GM12878 (cell line): ENCODE measurements around the gene TMC8. TPM values are rescaled to one million over a fixed set of nuclear protein-coding genes. Genes with fewer than 3 reads are reported as not detected.
A peak's percentile ranks its signal among the peaks of the same experiment; 100 is the strongest.

ENCODE experiments used
- ATF2 ChIP-seq: IDR thresholded peaks from 2 replicates; pipeline ENCODE4 v1.6.1; 2012; ENCODE audit warnings: low read length, inconsistent platforms
- BACH1 ChIP-seq: fragments of 450-650 bp; IDR thresholded peaks from 2 replicates; pipeline ENCODE4 v1.6.1; 2017; ENCODE audit warnings: mild to moderate bottlenecking, borderline replicate concordance
- CTCF ChIP-seq, 3 experiments: IDR thresholded peaks in 2 of 3; conservative IDR thresholded peaks in 1 of 3; 2 replicates each; pipeline ENCODE4 v1.5.1; 2011; ENCODE audit warnings: low read depth in 3 of 3, low read length in 3 of 3, mild to moderate bottlenecking in 3 of 3, control low read depth in 2 of 3, moderate library complexity in 2 of 3, inconsistent platforms in 1 of 3, mixed read lengths in 1 of 3; ENCODE audit not compliant: control insufficient read depth in 2 of 3, insufficient read depth in 1 of 3; ENCODE audit errors: extremely low read depth in 1 of 3
- EZH2 ChIP-seq: IDR thresholded peaks from 2 replicates; pipeline ENCODE4 v1.6.1; 2012; ENCODE audit warnings: low read depth, mild to moderate bottlenecking, control low read depth, inconsistent platforms, low read length, borderline replicate concordance; ENCODE audit not compliant: control insufficient read depth
- FOXM1 ChIP-seq: IDR thresholded peaks from 2 replicates; pipeline ENCODE4 v1.6.1; 2012; ENCODE audit warnings: low read depth, mild to moderate bottlenecking, inconsistent platforms, low read length, moderate library complexity
- HCFC1 ChIP-seq: fragments of 150-350 bp; IDR thresholded peaks from 2 replicates; pipeline ENCODE4 v1.6.1; 2014; ENCODE audit warnings: low read length
- IRF4 ChIP-seq: IDR thresholded peaks from 2 replicates; pipeline ENCODE4 v1.6.1; 2011; ENCODE audit warnings: low read depth, low read length
- LARP7 ChIP-seq: fragments of 450-650 bp; IDR thresholded peaks from 2 replicates; pipeline ENCODE4 v1.6.1; 2017; ENCODE audit warnings: mild to moderate bottlenecking
- MEF2A ChIP-seq: IDR thresholded peaks from 2 replicates; pipeline ENCODE4 v1.6.1; 2011; ENCODE audit warnings: low read depth, mild to moderate bottlenecking, low read length, moderate library complexity; ENCODE audit not compliant: insufficient read depth
- RELA ChIP-seq: fragments of 450-650 bp; IDR thresholded peaks from 2 replicates; pipeline ENCODE4 v1.8.0; 2014; ENCODE audit warnings: borderline replicate concordance; ENCODE audit not compliant: partially characterized antibody
- SREBF1 ChIP-seq: IDR thresholded peaks from 2 replicates; pipeline ENCODE4 v1.6.1; 2012; ENCODE audit warnings: mild to moderate bottlenecking, low read length
- SREBF2 ChIP-seq: IDR thresholded peaks from 2 replicates; pipeline ENCODE4 v1.6.1; 2012; ENCODE audit warnings: mild to moderate bottlenecking, low read length
- USF2 ChIP-seq: IDR thresholded peaks from 2 replicates; pipeline ENCODE4 v1.6.1; 2011; ENCODE audit warnings: low read depth, low read length, improper control_type of control experiment, borderline replicate concordance
- WRNIP1 ChIP-seq: IDR thresholded peaks from 2 replicates; pipeline ENCODE4 v1.6.1; 2011; ENCODE audit warnings: low read depth, low read length, improper control_type of control experiment, borderline replicate concordance
- polyA plus RNA-seq, 11 experiments: library from polyadenylated mRNA; depleted of rRNA in 4 of 11; unstranded in 6 of 11; stranded (reverse) in 5 of 11; fragments of >200 nt; fragmentation: Nextera tagmentation in 4 of 11; fragmentation: Illumina TruSeq in 1 of 11; extraction: Ambion mirVana in 4 of 11; extraction: Trizol in 1 of 11; gene quantifications; 1 replicate in 1 of 11; 2 replicates in 10 of 11; pipeline versions ENCODE4 v1.2.1 to v1.2.3, GENCODE V29; 2011 to 2016; ENCODE audit warnings: inconsistent platforms in 2 of 11, missing spikeins in 2 of 11, low read depth in 1 of 11
- total RNA-seq, 4 experiments: library from RNA; depleted of rRNA in 3 of 4; stranded (reverse); fragments of >200 nt in 3 of 4; fragmentation: Illumina TruSeq in 1 of 4; extraction: Trizol in 1 of 4; gene quantifications; 2 replicates each; pipeline versions ENCODE4 v1.2.1 to v1.2.3, GENCODE V29; 2013 to 2021
- TF ChIP-seq, protein P1 (sequence below): fragments of 150-350 bp; IDR thresholded peaks from 2 replicates; pipeline ENCODE4 v1.6.1; 2016; ENCODE audit warnings: low read depth, low read length
- TF ChIP-seq, protein P2 (sequence below): IDR thresholded peaks from 2 replicates; pipeline ENCODE4 v1.6.1; 2011; ENCODE audit warnings: mild to moderate bottlenecking, low read depth, low read length, moderate library complexity; ENCODE audit not compliant: insufficient replicate concordance
- TF ChIP-seq, protein P3 (sequence below): fragments of 450-650 bp; formaldehyde crosslinking; IDR thresholded peaks from 2 replicates; pipeline ENCODE4 v1.4.0; 2020; ENCODE audit warnings: mild to moderate bottlenecking, moderate library complexity

Gene TMC8
- total and polyA plus RNA-seq, 10 of the 15 experiments (the other 5 are each of a cell fraction or from before 2014, with no cell fraction given) = 2.7 to 128 (median 40.0) TPM

GRCh38 chr17:78132084-78132676 lies 1.6 kb downstream of the TMC8 start (continued):
- TF ChIP-seq, protein P1, sequence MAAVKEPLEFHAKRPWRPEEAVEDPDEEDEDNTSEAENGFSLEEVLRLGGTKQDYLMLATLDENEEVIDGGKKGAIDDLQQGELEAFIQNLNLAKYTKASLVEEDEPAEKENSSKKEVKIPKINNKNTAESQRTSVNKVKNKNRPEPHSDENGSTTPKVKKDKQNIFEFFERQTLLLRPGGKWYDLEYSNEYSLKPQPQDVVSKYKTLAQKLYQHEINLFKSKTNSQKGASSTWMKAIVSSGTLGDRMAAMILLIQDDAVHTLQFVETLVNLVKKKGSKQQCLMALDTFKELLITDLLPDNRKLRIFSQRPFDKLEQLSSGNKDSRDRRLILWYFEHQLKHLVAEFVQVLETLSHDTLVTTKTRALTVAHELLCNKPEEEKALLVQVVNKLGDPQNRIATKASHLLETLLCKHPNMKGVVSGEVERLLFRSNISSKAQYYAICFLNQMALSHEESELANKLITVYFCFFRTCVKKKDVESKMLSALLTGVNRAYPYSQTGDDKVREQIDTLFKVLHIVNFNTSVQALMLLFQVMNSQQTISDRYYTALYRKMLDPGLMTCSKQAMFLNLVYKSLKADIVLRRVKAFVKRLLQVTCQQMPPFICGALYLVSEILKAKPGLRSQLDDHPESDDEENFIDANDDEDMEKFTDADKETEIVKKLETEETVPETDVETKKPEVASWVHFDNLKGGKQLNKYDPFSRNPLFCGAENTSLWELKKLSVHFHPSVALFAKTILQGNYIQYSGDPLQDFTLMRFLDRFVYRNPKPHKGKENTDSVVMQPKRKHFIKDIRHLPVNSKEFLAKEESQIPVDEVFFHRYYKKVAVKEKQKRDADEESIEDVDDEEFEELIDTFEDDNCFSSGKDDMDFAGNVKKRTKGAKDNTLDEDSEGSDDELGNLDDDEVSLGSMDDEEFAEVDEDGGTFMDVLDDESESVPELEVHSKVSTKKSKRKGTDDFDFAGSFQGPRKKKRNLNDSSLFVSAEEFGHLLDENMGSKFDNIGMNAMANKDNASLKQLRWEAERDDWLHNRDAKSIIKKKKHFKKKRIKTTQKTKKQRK = no peak
- TF ChIP-seq ATF2 (no peak), IRF4 (no peak), FOXM1 (no peak), CTCF (IDR thresholded peaks at IDR 0.05 in 2 of 3, conservative IDR thresholded peaks at IDR 0.05 in 1 of 3; ENCODE audit: control insufficient read depth in 2 of 3, extremely low read depth in 1 of 3, insufficient read depth in 1 of 3, low read depth in 3 of 3, low read length in 3 of 3) (0 out of 6 replicates have a peak, but pooled peaks of 1 of the 3 experiments have one; percentile 1), USF2 (no peak), EZH2 (no peak), MEF2A (0 out of 2 replicates have a peak, but pooled peaks have one; percentile 25), LARP7 (no peak; the same call in 1 of the 2 replicates), SREBF1 (no peak), BACH1 (no peak; the same call in 1 of the 2 replicates), WRNIP1 (no peak), SREBF2 (no peak), RELA (no peak), HCFC1 (no peak)
- TF ChIP-seq, protein P2, sequence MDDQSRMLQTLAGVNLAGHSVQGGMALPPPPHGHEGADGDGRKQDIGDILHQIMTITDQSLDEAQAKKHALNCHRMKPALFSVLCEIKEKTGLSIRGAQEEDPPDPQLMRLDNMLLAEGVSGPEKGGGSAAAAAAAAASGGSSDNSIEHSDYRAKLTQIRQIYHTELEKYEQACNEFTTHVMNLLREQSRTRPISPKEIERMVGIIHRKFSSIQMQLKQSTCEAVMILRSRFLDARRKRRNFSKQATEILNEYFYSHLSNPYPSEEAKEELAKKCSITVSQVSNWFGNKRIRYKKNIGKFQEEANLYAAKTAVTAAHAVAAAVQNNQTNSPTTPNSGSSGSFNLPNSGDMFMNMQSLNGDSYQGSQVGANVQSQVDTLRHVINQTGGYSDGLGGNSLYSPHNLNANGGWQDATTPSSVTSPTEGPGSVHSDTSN = no peak
- TF ChIP-seq, protein P3, sequence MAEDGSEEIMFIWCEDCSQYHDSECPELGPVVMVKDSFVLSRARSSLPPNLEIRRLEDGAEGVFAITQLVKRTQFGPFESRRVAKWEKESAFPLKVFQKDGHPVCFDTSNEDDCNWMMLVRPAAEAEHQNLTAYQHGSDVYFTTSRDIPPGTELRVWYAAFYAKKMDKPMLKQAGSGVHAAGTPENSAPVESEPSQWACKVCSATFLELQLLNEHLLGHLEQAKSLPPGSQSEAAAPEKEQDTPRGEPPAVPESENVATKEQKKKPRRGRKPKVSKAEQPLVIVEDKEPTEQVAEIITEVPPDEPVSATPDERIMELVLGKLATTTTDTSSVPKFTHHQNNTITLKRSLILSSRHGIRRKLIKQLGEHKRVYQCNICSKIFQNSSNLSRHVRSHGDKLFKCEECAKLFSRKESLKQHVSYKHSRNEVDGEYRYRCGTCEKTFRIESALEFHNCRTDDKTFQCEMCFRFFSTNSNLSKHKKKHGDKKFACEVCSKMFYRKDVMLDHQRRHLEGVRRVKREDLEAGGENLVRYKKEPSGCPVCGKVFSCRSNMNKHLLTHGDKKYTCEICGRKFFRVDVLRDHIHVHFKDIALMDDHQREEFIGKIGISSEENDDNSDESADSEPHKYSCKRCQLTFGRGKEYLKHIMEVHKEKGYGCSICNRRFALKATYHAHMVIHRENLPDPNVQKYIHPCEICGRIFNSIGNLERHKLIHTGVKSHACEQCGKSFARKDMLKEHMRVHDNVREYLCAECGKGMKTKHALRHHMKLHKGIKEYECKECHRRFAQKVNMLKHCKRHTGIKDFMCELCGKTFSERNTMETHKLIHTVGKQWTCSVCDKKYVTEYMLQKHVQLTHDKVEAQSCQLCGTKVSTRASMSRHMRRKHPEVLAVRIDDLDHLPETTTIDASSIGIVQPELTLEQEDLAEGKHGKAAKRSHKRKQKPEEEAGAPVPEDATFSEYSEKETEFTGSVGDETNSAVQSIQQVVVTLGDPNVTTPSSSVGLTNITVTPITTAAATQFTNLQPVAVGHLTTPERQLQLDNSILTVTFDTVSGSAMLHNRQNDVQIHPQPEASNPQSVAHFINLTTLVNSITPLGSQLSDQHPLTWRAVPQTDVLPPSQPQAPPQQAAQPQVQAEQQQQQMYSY (CRISPR knock-in tag) = no peak
